ENCODE data around the gene MDN1. TPM values are rescaled to one million over a fixed set of nuclear protein-coding genes. Genes with fewer than 3 reads are reported as not detected.

The MDN1 gene
- total RNA-seq, 1 experiment from 2014 or later, result 20.5 TPM

DNA sequence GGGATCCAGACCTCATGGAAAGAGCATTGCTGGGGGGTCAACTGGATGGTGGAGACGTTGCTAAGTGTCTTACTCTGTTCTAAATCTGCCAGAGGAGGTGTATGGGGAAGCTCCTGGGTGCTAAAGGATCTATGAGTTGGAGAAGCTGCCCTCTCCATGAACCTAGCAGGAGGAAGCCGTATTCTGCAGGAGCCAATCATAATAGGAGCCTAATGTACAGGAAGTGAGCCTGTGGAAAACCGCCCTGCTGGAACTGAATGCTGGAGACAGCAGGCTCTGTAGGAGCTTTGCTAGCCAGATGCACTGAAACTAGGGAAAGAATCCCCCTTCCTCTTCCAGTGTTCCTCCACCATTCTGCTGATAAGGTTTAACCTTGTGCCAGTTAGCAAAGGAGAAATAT, 20.9 kb upstream of the MDN1 start:
- no peaks in the 10 kb centered on the region for H3K36me3 ChIP-seq (ENCODE audit: low read depth, low read length)
- H3K4me2 ChIP-seq (ENCODE audit: low read length), result no peak overlapping the region
- intact Hi-C loops (cut with micrococcal nuclease), result no loop called here
- no peak for DNase-seq
- no peak overlapping the region for H3K27ac ChIP-seq (ENCODE audit: low read length)
- H3F3A ChIP-seq (ENCODE audit: low read length, unreplicated experiment), result no peaks in the 10 kb centered on the region
- BruUV-seq (replicated peaks), result no TSS peak
- no peak overlapping the region for H3K4me3 ChIP-seq (ENCODE audit: low read length)
- H4K20me1 ChIP-seq (ENCODE audit: low read length), result peaks cover 4% of the 10 kb centered on the region; the same call in 1 of the 2 replicates
- TF ChIP-seq, protein P1, sequence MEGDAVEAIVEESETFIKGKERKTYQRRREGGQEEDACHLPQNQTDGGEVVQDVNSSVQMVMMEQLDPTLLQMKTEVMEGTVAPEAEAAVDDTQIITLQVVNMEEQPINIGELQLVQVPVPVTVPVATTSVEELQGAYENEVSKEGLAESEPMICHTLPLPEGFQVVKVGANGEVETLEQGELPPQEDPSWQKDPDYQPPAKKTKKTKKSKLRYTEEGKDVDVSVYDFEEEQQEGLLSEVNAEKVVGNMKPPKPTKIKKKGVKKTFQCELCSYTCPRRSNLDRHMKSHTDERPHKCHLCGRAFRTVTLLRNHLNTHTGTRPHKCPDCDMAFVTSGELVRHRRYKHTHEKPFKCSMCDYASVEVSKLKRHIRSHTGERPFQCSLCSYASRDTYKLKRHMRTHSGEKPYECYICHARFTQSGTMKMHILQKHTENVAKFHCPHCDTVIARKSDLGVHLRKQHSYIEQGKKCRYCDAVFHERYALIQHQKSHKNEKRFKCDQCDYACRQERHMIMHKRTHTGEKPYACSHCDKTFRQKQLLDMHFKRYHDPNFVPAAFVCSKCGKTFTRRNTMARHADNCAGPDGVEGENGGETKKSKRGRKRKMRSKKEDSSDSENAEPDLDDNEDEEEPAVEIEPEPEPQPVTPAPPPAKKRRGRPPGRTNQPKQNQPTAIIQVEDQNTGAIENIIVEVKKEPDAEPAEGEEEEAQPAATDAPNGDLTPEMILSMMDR (conservative IDR thresholded peaks at IDR 0.05; ENCODE audit: low read depth, low read length), result no peak
- no peak for TF ChIP-seq EZH2 (IDR thresholded peaks at IDR 0.05; ENCODE audit: low read length, unreplicated experiment)
- no peak for TF ChIP-seq EZH2phosphoT487 (IDR thresholded peaks at IDR 0.05; ENCODE audit: borderline replicate concordance, low read length)
- no peak for ATAC-seq
- ChIA-PET POLR2A (ENCODE audit: unreplicated experiment) (no interaction called here), CTCF (no interaction called here)
- H3K9me3 ChIP-seq (ENCODE audit: low read length), result no peaks in the 10 kb centered on the region
- no peak overlapping the region for H3K9ac ChIP-seq (ENCODE audit: low read length)
- no peak overlapping the region for H2AFZ ChIP-seq (ENCODE audit: low read length)
- H3K4me1 ChIP-seq (ENCODE audit: insufficient read depth, low read length), result 0 out of 2 replicates have a peak, but pooled peaks cover 11% of the 10 kb centered on the region
- H3K9me2 ChIP-seq (replicated peaks; ENCODE audit: low read length), result no peaks in the 10 kb centered on the region
- H3K79me2 ChIP-seq (ENCODE audit: low read length), result peaks cover 34% of the 10 kb centered on the region
- H3K27me3 ChIP-seq (ENCODE audit: low read length), result no peaks in the 10 kb centered on the region

DNA sequence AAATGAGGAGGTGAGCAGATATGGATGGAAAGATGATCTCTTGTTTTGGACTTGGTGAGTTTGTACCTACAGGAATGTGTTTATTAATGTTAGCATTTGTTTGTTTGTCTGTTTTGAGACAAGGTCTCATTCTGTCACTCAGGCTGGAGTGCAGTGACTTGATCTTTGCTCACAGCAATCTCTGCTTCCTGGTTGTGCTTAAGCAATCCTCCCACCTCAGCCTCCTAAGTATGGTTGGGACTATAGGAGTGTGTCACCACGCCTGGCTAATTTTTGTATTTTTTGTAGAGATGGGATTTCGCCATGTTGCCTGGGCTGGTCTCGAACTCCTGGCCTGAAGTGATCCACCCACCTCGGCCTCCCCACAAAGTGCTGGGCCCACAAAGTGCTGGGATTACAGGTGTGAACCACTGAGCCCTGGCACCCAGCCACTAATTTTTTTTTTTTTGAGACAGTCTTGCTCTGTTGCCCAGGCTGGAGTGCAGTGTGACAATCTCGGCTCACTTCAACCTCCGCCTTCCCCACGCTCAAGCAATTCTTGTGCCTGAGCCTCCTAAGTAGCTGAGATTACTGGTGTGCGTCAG, 17.1 kb upstream of the MDN1 start:
- Histone ChIP-seq H3K4me2 (ENCODE audit: low read length) (no peak overlapping the region), H3K9me3 (ENCODE audit: low read length) (no peaks in the 10 kb centered on the region), H3F3A (ENCODE audit: low read length, unreplicated experiment) (no peaks in the 10 kb centered on the region), H3K9me2 (replicated peaks; ENCODE audit: low read length) (no peaks in the 10 kb centered on the region), H3K27ac (ENCODE audit: low read length) (no peak overlapping the region), H3K36me3 (ENCODE audit: low read depth, low read length) (no peaks in the 10 kb centered on the region), H3K4me3 (ENCODE audit: low read length) (no peak overlapping the region), H3K4me1 (ENCODE audit: insufficient read depth, low read length) (no peaks in the 10 kb centered on the region), H4K20me1 (ENCODE audit: low read length) (no peaks in the 10 kb centered on the region), H2AFZ (ENCODE audit: low read length) (no peak overlapping the region), H3K9ac (ENCODE audit: low read length) (no peak overlapping the region), H3K27me3 (ENCODE audit: low read length) (no peaks in the 10 kb centered on the region), H3K79me2 (ENCODE audit: low read length) (peaks cover 13% of the 10 kb centered on the region; the same call in 1 of the 2 replicates)
- POLR2A ChIA-PET (ENCODE audit: unreplicated experiment), result no interaction called here
- TF ChIP-seq EZH2 (IDR thresholded peaks at IDR 0.05; ENCODE audit: low read length, unreplicated experiment) (no peak), EZH2phosphoT487 (IDR thresholded peaks at IDR 0.05; ENCODE audit: borderline replicate concordance, low read length) (no peak)
- TF ChIP-seq, protein P1 (conservative IDR thresholded peaks at IDR 0.05; ENCODE audit: low read depth, low read length), result no peak
- CTCF ChIA-PET, result no interaction called here
- ATAC-seq, result no peak
- BruUV-seq (replicated peaks), result no TSS peak
- intact Hi-C loops (cut with micrococcal nuclease), result no loop called here
- DNase-seq, result no peak

DNA sequence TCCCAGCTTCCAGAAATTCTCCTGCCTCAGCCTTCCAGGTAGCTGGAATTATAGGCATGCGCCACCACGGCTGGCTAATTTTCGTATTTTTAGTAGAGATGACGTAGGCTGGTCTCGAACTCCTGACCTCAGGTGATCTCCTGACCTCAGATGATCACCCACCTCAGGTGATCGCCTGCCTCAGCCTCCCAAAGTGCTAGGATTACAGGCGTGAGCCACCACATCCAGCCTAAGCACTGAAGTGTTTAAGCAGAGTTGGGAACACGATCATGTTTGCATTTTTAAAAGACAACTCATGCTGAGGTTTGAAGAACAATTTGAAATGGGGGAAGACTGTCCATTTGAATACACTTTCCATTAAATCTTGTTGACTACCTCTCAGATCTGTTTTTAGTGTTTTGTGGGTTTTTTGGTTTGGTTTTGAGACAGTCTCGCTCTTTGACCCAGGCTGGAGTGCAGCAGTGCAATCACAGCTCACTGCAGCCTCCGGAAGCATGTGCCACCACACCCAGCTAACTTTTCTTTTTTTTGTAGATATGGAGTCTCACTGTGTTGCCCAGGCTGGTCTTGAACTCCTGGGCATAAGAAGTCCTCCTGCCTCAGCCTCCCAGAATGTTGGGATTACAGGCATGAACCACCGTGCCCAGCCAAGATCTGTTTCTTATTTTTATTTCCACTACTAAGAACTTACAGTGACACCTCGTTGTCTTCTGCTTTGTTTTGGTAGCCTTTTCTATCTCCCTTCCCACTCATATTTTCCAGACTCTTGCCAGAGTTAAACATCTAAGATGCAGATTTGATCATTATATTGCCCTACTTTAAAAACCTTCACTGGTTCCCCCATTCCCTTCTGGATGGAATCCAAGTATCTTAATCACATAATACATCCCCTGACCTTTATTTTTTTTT, 15.5 kb upstream of the MDN1 start:
- Histone ChIP-seq H3K4me2 (ENCODE audit: low read length) (no peak overlapping the region), H3F3A (ENCODE audit: low read length, unreplicated experiment) (no peaks in the 10 kb centered on the region), H3K27ac (ENCODE audit: low read length) (no peak overlapping the region), H4K20me1 (ENCODE audit: low read length) (no peaks in the 10 kb centered on the region), H3K27me3 (ENCODE audit: low read length) (no peaks in the 10 kb centered on the region), H3K9me3 (ENCODE audit: low read length) (no peaks in the 10 kb centered on the region), H3K9ac (ENCODE audit: low read length) (no peak overlapping the region), H3K9me2 (replicated peaks; ENCODE audit: low read length) (no peaks in the 10 kb centered on the region), H2AFZ (ENCODE audit: low read length) (no peak overlapping the region), H3K4me1 (ENCODE audit: insufficient read depth, low read length) (no peaks in the 10 kb centered on the region), H3K36me3 (ENCODE audit: low read depth, low read length) (no peaks in the 10 kb centered on the region), H3K4me3 (ENCODE audit: low read length) (no peak overlapping the region), H3K79me2 (ENCODE audit: low read length) (peaks cover 21% of the 10 kb centered on the region)
- DNase-seq (no peak), ATAC-seq (no peak)
- intact Hi-C loops (cut with micrococcal nuclease), result no loop called here
- TF ChIP-seq EZH2phosphoT487 (IDR thresholded peaks at IDR 0.05; ENCODE audit: borderline replicate concordance, low read length) (no peak), EZH2 (IDR thresholded peaks at IDR 0.05; ENCODE audit: low read length, unreplicated experiment) (no peak)
- TF ChIP-seq, protein P1 (conservative IDR thresholded peaks at IDR 0.05; ENCODE audit: low read depth, low read length), result no peak
- POLR2A ChIA-PET (ENCODE audit: unreplicated experiment), result no interaction called here
- CTCF ChIA-PET, result no interaction called here
- no TSS peak for BruUV-seq (replicated peaks)
